A673 (cell line): ENCODE measurements around the gene WNT4.

Experiments
- CTCF ChIP-seq: fragments of 300-800, 200-600 bp; sonication (generic); conservative IDR thresholded peaks from 2 replicates; pipeline ENCODE4 v1.5.1; 2017; ENCODE audit warnings: low read depth, mild to moderate bottlenecking, antibody characterized with exemption, low read length, moderate library complexity, mixed read lengths
- EZH2 ChIP-seq: fragments of 200-600 bp; sonication (generic); IDR thresholded peaks from 2 replicates; pipeline ENCODE4 v1.6.1; 2017; ENCODE audit warnings: borderline replicate concordance, low read depth, mild to moderate bottlenecking, mixed read lengths, antibody characterized with exemption, low read length; ENCODE audit not compliant: poor library complexity, severe bottlenecking

- no peak for TF ChIP-seq CTCF
- no peak for TF ChIP-seq EZH2
Measured at GRCh38 chr1:22139817-22140216, 3.1 kb downstream of the WNT4 start.
